Thymus (tissue), 11 donors: ENCODE measurements around the gene ST3GAL4. TPM values are rescaled to one million over a fixed set of nuclear protein-coding genes. Genes with fewer than 3 reads are reported as not detected.

Source experiments
- DNase-seq, 9 donors: peaks; one replicate each; pipeline ENCODE4 v3.0.0-alpha.2; 2013; ENCODE audit warnings: low spot score in 9 of 9, low read depth in 6 of 9, missing footprints in 1 of 9
- H3K27ac ChIP-seq, 2 donors: one replicate each; pipeline ENCODE4 v1.5.1; 2013; ENCODE audit warnings: control low read depth in 1 of 2, low read depth in 1 of 2, low read length in 1 of 2, mild to moderate bottlenecking in 1 of 2, moderate library complexity in 1 of 2
- H3K27me3 ChIP-seq, 2 donors: one replicate each; pipeline ENCODE4 v1.5.1; 2013; ENCODE audit warnings: low read length in 1 of 2; ENCODE audit not compliant: control insufficient read depth in 2 of 2, insufficient read depth in 1 of 2
- H3K36me3 ChIP-seq, 2 donors: one replicate each; pipeline ENCODE4 v1.5.1; 2013; ENCODE audit warnings: low read length in 1 of 2, mild to moderate bottlenecking in 1 of 2, moderate library complexity in 1 of 2; ENCODE audit not compliant: control insufficient read depth in 2 of 2, insufficient read depth in 2 of 2
- H3K4me1 ChIP-seq, 2 donors: one replicate each; pipeline ENCODE4 v1.5.1; 2013; ENCODE audit warnings: low read length in 2 of 2; ENCODE audit not compliant: control insufficient read depth in 2 of 2, insufficient read depth in 2 of 2
- H3K4me3 ChIP-seq, 2 donors: one replicate each; pipeline ENCODE4 v1.5.1; 2013; ENCODE audit warnings: low read length in 2 of 2, control low read depth in 1 of 2, mild to moderate bottlenecking in 1 of 2
- H3K9me3 ChIP-seq, 2 donors: one replicate each; pipeline ENCODE4 v1.5.1; 2013; ENCODE audit warnings: low read length in 1 of 2, mild to moderate bottlenecking in 1 of 2; ENCODE audit not compliant: control insufficient read depth in 2 of 2, insufficient read depth in 1 of 2
- WGBS: extraction: QIAGEN DNeasy Blood & Tissue Kit; methylation state at CpG from one replicate; pipeline ENCODE4 v1.1.7; 2013; 5-methylcytosine and 5-hydroxymethylcytosine counted together
- polyA plus RNA-seq: library from polyadenylated mRNA; stranded (reverse); fragments of 200-250 nt; gene quantifications from one replicate; pipeline ENCODE4 v1.2.3, GENCODE V29; 2013
- total RNA-seq: library from RNA; stranded (reverse); fragments of 120-200 nt; gene quantifications from one replicate; pipeline ENCODE4 v1.2.4, GENCODE V29; 2013
- donor health status: healthy.

Gene ST3GAL4
- total and polyA plus RNA-seq, 2 donors: 5.9 to 6.1 TPM

GRCh38 chr11:126460417-126461095, 105.1 kb downstream of the ST3GAL4 start:
- WGBS: 84% methylated on average over 15 of the region's 15 CpGs
- Histone ChIP-seq H3K36me3 (no peaks in the 10 kb centered on the region), H3K27me3 (peaks cover 0 to 2% of the 10 kb centered on the region in 2 donors), H3K4me1 (peaks cover 0 to 11% of the 10 kb centered on the region in 2 donors), H3K27ac (no peak overlapping the region), H3K4me3 (no peak overlapping the region), H3K9me3 (no peaks in the 10 kb centered on the region)
- no peak for DNase-seq

- peaks cover 0 to 16% of the 10 kb centered on the region in 2 donors for H3K4me1 ChIP-seq
- no peaks in the 10 kb centered on the region for H3K36me3 ChIP-seq
- DNase-seq: no peak
- no peaks in the 10 kb centered on the region for H3K9me3 ChIP-seq
- H3K27ac ChIP-seq: no peak overlapping the region
- H3K27me3 ChIP-seq: peaks cover 0 to 2% of the 10 kb centered on the region in 2 donors
- no peak overlapping the region for H3K4me3 ChIP-seq
- 90% methylated on average over 8 of the region's 8 CpGs for WGBS
Observed at GRCh38 chr11:126461096-126461440, 105.6 kb downstream of the ST3GAL4 start.

- H3K36me3 ChIP-seq: no peaks in the 10 kb centered on the region
- H3K27ac ChIP-seq: no peak overlapping the region
- no peak overlapping the region for H3K4me3 ChIP-seq
- no peaks in the 10 kb centered on the region for H3K9me3 ChIP-seq
- 91% methylated on average over 6 of the region's 6 CpGs for WGBS
- peaks cover 0 to 25% of the 10 kb centered on the region in 2 donors for H3K4me1 ChIP-seq
- peaks cover 0 to 2% of the 10 kb centered on the region in 2 donors for H3K27me3 ChIP-seq
- no peak for DNase-seq
Observed at GRCh38 chr11:126461996-126462395, 106.5 kb downstream of the ST3GAL4 start.

GRCh38 chr11:126462422-126462821, 106.9 kb downstream of the ST3GAL4 start:
- no peak for DNase-seq
- Histone ChIP-seq H3K27me3 (peaks cover 0 to 2% of the 10 kb centered on the region in 2 donors), H3K9me3 (no peaks in the 10 kb centered on the region), H3K27ac (no peak overlapping the region), H3K4me3 (no peak overlapping the region), H3K36me3 (no peaks in the 10 kb centered on the region), H3K4me1 (peaks cover 0 to 28% of the 10 kb centered on the region in 2 donors)
- WGBS: 96% methylated on average over 7 of the region's 7 CpGs

Other genes starting within 250 kb of the ST3GAL4 start
- gene RPUSD4, start 144.0 kb upstream of the ST3GAL4 start, total RNA-seq: 16.0 TPM
- gene RPUSD4, start 144.0 kb upstream of the ST3GAL4 start, polyA plus RNA-seq: 20.5 TPM
- 23.7 TPM for gene FAM118B, start 143.9 kb upstream of the ST3GAL4 start, total RNA-seq
- gene FAM118B, start 143.9 kb upstream of the ST3GAL4 start, polyA plus RNA-seq: 9.5 TPM
- 44.3 TPM for gene SRPRA, start 86.8 kb upstream of the ST3GAL4 start, total RNA-seq
- 46.2 TPM for gene SRPRA, start 86.8 kb upstream of the ST3GAL4 start, polyA plus RNA-seq
- gene FOXRED1, start 86.5 kb upstream of the ST3GAL4 start, total RNA-seq: 29.5 TPM
- gene FOXRED1, start 86.5 kb upstream of the ST3GAL4 start, polyA plus RNA-seq: 25.2 TPM
- gene TIRAP, start 72.6 kb upstream of the ST3GAL4 start, total RNA-seq: 1.8 TPM
- 4.8 TPM for gene TIRAP, start 72.6 kb upstream of the ST3GAL4 start, polyA plus RNA-seq
- 17.2 TPM for gene DCPS, start 51.6 kb upstream of the ST3GAL4 start, total RNA-seq
- 17.2 TPM for gene DCPS, start 51.6 kb upstream of the ST3GAL4 start, polyA plus RNA-seq